GM19193 (cell line): ENCODE results near the gene HOXB3.

ENCODE experiments used
- POLR2A ChIP-seq: IDR thresholded peaks from 4 replicates; pipeline ENCODE4 v1.6.1; 2011; ENCODE audit not compliant: insufficient read depth, insufficient read length; ENCODE audit errors: extremely low read depth

The HOXB3 gene

DNA sequence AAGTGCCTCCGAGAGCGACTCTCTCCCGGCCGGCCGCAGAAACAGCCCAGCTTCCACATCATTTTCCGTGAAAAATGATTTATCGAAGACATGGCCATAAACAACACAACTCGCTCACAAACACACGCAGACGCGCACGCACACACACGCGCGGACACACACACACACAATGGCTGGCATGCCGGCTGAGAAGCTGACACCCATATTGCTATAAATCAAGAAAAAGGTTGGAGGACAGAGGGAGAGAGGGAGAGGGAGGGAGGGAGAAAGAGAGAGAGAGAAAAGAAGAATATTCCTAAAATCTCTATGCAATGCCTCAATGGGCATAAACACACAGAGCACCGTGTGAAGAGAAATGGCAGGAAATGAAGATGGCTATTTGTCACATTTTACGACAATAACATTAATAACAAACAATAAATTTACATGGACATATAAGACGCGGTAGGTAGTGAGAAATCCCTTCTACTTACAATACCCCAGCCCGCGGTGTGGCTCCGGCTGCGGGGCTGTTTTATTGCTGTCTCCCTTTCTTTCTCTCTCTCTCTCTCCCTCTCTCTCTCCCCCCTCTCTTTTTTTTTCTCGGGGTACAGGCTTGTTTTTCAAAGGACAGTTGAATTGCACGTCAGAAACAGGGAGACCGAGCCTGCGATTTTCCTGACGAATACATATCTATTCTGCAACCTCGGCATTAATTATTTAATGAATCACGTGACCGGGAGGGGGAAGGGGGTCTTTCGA, 21.4 kb downstream of the HOXB3 start:
- TF ChIP-seq POLR2A, result no peak

DNA sequence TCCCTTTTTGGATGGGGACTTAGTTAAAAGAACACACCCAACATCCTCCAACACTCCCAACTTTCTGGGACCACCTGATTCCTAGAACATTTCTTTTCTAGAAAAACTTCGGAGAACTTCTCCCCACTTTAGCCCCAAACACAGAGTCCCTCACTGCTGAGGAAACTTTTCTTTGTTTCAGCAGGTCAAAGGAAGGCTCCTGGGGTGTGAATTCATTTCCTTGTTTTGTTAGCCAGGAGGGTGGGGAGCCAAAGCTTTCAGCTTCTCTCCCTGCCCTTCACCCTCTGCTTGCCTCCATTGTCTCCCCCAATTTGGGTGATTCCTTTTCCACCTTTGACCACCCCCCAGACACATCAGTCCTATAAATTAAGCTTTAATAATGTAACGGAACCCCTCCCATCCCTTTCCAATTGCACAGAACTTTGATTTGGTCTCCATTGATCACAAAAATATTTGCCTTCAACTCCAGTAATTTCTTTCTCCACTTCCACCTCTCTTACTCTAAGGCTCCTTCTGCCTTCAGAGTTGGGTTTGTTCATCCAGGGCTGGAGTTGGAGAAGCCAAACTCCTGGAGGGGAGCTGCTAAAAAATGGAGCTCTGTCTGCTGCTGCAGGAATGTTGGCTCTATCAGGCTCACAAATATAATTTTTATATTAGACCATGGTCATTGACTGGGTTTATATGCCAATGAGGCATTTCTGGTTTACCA, 22.2 kb downstream of the HOXB3 start:
- no peak for TF ChIP-seq POLR2A

DNA sequence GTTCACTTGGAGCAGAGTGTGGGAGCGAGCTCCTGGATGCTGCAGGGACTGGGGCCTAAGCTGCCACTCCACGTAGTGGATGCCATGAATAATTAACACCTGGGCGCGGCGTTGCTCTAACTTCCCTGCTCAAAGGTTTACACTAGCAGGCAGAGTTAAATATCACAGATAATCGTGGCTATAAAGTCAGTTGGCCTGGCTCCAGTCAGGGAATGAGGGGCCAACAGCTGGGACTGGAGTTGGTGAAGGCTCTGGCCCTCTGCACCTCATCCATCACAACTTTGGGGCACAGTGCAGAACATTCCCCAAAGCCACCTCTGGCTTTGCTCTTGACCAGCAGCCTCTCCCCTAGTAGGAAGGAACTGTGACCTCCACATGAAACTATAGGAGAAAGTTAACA, 22.8 kb downstream of the HOXB3 start:
- TF ChIP-seq POLR2A, result no peak

DNA sequence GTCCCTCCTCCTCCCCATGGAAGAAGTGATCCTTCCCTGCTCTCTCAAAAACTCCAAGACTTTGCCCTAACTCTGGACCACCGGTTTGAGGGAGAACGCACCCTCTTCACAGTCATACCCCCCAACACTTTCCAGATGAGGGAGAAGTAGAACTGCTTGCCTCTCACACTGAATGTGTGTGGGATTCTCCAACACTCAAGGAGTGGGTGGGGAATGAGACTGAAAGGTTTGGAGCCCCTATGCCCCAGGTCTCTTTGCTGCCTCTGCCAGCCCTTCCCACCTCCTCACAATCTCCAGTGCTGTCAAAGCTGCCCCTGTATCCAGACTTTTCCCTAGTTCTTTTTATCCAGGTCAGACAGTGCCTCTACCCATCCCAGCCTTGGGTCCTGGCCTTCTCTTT, 23.3 kb downstream of the HOXB3 start:
- TF ChIP-seq POLR2A, result no peak

DNA sequence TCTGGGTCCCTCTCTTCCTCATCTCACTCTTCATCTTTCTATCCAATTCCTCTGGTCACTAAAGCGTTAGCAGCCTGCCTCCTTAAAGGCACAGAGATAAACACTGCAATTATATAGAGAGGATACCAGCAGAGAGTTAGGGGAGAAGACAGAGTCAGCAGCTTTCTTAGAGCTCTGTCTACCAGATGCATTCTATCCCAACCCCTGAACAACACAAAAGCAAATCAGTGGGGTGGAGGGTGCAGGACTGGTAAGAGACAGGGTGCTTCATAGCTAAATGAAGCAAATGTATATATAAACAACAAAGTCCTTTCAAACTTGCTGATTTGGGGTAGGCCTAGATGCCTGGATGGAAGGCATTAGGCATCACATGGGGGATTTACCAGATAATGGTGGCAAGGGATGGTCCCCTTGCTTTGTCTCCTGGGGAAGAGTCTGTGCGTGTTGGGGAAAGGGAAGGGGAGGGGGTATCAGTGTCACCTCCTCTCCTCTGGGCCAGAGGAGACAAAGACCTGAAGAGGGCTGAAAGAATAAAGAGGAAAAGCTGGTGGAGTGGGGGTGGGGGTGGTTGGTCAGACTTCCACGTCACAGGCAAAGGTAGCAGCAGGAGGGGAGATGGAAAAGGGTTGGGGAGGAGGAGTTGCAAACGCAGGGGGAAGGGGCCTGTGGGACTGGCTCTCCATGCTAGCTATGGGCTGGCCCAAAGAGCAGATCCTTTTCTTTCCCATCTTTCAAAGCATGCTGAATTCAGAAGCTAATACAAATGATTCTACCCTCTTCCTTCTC, 23.9 kb downstream of the HOXB3 start:
- no peak for TF ChIP-seq POLR2A

DNA sequence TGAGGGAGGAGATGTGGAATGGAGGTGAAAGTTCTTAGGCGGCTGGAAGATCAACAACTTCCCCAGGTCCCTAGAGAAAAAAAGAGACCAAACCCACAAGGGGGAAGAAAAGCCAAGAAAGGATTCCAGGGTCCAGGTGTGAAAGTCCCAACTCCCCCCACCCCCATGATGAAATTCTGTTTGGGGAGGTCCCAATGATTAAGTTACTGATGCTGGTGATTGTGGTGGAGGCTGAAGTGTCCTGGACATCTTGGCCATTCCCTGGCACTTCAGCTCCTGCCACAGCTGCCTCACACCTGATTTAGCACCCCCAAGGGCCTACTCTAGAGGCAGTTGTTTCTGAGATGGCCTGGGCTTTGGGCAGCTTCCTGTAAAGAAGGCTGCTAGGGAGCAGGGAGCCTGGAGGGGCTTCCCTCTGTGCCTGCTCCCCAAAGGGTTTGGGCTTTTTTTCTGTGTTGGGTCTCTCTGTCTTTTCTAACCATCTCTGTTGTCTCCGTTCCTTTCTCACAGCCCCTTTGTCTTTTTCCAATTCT, 25.0 kb downstream of the HOXB3 start:
- TF ChIP-seq POLR2A, result no peak

DNA sequence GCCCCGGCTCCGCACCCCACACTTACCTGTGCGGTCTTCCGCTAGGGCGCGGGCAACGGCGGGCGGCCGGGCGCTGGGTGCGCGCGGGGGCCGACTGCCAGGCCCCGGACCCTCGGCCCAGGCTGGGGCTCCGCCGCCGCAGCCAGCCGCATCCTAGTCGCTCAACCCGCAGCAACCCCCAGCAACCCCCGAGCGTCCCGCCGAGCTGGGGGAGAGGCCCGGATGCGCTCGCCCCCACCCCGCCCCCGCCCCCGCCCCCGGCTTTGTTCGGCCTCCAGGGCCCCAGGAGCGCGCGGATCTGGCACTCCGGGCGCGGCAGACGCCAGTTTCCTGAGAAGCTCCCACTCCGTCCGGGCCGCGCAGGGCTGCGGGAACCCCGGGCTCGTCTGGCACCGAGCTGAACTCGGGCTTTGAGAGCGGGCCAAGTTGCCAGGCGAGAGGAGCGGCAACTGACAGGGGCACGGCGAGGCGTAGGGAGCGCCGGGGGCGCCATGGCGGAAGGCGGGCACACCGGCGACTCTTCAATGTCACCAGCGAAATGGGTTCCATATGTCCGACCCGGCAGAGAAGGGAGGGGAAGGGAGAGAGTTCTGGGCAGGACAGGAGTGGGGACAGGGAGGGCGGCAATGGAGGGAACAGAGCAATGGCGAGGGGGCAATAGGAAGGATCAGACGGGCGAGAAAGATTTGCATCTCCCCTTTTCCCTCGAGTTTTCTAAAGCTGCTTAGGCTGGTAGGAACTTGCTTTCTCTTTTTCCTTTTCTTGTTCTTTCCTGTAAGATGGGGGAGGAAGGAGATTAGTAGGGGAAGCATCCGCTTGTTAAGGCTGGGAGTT, 25.6 kb downstream of the HOXB3 start:
- no peak for TF ChIP-seq POLR2A

DNA sequence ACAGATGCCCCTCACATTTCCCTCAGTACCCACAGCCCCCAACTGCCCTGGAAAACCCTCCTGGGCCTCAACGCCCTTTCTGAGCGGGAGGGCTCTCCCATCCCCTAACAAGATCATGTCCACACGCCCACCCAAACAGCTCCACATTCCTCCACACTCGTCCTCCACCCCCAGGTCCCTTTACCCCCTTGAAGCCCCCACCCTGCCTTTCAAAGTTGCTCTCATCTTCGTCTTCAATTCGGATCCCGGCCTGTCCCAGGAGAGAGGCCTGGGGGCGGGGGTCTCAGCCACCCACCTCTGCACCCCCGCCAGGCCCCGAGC, 26.2 kb downstream of the HOXB3 start:
- no peak for TF ChIP-seq POLR2A

DNA sequence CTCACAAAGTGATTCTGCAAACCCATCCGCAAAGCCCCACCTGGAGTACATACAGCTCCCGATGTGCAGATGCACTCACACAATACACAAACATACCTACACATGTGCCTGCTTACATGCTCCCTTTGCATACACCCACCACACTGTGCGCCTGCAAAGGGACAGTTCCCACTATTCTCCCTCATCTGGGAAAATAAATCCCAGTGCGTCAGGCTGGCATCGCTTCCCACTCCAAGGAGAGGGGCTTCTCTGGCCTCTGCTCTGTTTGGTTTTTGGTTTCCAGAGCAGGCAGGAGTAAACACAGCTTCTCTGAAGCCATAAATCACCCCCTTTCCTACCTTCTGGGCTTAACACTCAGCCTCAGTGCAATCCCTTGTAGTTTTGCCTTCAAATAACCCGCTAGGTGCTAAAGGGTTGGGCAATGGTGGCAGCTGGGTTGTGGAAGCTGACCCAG, 26.6 kb downstream of the HOXB3 start:
- TF ChIP-seq POLR2A, result no peak

DNA sequence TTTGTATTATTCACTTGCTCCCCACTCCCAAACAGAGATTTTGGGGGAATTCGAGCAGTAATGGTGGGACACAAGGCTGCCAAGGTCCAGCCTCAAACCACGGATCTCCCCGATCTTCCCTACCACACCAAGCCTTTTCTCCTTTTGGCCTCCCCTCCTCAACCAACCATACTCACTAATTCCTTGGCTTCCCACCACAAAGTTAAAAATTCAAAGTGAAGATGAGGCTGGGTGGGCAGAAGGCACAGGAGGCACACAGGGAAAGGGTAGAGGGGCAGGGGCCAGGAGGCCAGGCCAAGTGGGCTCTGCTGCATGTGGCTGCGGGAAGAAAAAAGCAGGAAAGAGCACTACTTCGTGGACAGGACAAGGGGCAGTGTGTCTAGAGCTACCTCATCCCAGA, 27.1 kb downstream of the HOXB3 start:
- no peak for TF ChIP-seq POLR2A

DNA sequence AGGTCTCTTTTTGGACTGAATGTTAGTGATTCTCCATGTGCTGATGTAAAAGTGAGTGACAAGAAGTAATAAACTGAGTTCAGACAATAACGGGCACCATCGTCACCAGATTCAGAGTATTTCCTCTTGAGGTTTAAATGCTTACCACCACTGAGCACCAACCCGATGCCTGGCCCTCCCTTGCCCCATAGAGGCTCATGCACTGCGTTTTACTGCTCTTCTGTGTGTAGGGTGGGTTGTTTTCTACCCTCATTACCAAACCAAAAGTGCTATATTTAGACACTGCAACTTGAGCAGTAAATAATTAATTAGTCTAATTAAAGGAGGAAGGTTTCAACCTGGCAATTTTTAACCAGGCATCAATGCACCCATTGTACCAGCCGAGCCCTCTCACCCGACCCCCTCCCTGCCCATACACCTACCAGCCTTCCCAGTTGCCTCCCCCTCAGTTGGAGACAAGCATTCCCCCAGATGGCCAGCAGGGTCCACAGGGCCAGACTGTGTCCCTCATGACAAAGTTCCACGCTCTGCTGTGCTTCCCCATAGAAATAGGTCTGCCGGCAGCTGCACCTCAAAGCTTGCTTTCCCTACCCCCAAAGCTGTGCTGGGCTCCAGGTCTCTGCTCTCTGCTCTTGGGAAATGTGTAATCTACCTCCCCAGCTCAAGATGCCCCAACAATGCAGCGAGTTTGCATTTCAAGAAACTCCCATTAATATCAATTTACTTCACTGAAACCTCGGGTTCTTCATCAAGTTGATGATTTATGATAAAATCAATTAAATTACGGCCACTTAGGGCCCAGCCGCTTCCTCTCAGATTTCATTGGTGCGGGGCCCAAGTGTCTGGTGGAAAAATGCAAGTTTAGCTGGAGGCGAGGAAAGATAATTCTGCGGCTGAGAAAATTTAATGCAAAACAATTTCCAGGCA, 27.9 kb downstream of the HOXB3 start:
- peak; percentile 28 for TF ChIP-seq POLR2A

DNA sequence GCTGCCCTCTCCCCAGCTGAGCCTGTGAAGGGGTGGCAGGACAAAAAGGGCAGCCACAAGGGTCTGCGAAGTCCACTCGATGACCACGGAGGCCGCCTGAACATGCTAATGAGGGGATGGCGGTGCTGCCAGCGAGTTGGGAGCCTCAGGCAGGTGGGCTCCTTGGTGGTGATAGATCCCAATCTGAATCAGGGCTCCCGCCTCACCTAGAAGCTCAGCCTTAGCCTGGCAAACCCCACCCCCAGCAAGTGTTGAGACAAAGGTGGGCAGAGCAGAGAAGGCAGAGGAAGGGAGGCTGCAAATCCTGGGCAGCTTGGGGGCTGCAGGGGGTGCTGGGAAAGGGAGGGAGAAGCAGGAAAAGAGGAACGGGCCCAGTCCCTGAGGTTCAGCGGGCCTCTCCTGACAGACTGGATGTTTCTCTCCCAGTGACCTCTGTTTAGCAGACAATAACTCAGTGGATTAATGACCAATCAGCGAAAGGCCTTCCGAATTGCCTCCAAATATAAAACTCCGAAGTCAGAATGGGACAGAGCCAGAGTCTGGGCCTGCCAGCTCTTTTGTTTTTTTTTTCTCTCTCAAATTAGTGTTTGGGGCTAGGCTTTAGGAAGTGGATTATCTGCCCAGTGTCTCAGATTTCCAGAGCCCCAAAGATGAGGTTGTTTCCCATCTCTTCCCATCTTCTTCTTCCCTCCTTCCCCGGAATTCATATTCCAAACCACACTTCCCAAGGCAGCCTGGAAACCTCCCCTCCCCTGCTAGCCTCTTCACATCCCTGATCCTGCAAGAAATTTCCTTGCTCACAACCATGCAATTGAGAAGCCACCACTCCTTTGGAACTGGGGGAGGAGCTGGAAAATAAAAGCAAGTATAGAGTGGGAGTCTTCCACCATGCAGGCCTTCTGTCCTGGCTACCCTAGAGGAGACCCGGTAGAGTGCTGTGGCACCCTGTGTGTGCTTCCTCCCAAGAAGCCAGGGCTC, 29.9 kb downstream of the HOXB3 start:
- TF ChIP-seq POLR2A, result no peak

DNA sequence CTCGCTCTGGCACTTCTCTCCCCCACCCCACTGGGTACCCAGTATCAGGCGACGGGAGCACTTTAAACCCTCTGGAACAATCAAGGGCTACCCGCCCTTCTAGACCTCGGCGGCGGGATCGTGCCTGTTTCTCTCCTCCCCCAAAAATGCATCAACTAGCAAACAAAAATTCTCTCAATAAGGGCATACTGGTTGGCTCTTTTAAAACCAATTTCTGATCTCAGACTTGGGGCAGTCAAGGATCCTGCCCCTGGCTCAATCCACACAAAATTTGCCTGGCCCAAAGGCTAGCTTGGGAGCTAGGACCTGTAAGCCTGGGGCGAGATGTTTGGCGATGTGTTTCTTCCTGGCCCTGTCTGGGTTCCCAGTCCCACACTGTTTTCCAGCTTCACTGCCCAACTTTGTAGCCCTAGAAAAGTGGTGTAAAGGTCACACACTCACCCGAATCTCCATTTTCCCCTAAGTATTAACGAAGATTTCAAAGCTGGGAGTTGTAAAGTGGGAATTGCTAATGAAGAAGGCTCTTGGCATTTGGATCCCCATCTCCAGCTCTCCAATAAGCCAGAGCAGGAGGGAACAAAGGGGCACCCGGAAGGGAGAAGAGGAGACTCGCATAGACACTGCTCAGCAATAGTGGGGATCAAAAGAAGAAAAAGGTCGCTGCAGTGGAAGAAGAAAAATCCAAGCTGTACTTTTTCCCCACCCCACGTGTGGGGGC, 30.8 kb downstream of the HOXB3 start:
- no peak for TF ChIP-seq POLR2A

DNA sequence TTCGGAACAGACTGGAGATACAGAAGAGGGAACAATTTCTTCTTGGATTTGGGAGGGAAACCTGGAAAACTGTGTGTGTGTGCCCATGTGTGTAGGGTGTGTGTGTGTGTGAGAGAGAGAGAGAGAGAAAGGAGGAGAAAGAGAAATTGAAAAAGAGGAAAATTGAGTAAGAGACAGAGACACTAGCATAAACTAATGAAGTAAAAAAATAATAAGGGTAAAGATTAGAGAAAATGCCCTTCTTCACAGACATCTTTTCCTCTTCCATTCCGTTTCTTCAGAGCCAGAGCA, 31.3 kb downstream of the HOXB3 start:
- no peak for TF ChIP-seq POLR2A
